ENCODE measurements around the gene HGD.

HGD gene

DNA sequence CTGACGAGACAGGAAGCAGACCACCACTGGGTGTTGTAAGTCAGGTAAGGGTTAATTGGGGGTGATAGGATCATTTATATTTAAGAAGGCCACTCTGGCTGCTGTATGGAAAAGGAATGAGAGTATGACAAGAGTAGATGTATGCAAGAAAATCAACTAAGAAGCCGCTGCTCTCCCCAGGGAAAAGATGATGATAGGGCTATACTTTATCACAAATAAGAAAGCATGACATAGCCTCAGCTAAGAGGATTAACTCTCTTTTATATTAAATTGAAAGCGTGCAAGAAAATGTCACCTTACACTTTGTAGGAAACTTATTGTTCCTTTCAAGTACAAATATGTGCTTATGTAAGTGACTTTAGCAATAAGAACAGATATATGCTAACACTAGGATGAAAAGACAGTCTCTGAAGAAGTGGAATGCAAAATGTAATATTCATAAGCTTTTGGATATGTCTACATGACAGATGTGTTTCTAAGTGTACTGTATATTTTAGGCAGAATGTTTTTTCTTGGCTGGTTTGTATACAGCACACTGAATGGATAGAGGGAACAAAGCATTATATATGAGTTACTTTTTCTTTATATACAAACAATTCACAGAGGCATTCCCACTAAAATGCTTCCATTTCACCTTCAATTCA is 94.6 kb downstream of the HGD start:
- DNase-seq (ENCODE audit: low read depth) = no peak

Data from stromal cell of bone marrow (primary cell).